GM12878 (cell line): ENCODE results near the gene NDRG4. TPM values are rescaled to one million over a fixed set of nuclear protein-coding genes. Genes with fewer than 3 reads are reported as not detected.

Experiments used
- ATAC-seq: fragments of 200-7000 bp; cut with Tn5 transposase; 3 replicates; pipeline ENCODE4 v1.9.1; 2020; ENCODE audit warnings: mild to moderate bottlenecking, moderate library complexity
- BruUV-seq: library from RNA; stranded (reverse); fragments of 400-500 nt; replicated peaks from 2 replicates; lab custom pipeline; 2021; lab: Mats Ljungman, UMichigan
- CTCF ChIA-PET: fragments of 300-600 bp; sonication (Branson Sonifier 250); formaldehyde crosslinking; extraction: SDS; loops from one replicate; lab custom pipeline; 2021; ENCODE audit warnings: inconsistent platforms; lab: Yijun Ruan, JAX
- POLR2A ChIA-PET: fragments of 350-600 bp; formaldehyde crosslinking; extraction: SDS; loops from one replicate; lab custom pipeline; 2021; ENCODE audit warnings: inconsistent platforms; lab: Charles Lee
- RAD21 ChIA-PET: fragments of 300-600 bp; sonication (Branson Sonifier 250); formaldehyde crosslinking; loops from one replicate; lab custom pipeline; 2023; ENCODE audit warnings: antibody characterized with exemption; ENCODE audit not compliant: unreplicated experiment; lab: Charles Lee
- SMC1A ChIA-PET: fragments of 300-600 bp; sonication (Branson Sonifier 250); formaldehyde crosslinking; loops from one replicate; lab custom pipeline; 2023; ENCODE audit not compliant: unreplicated experiment, uncharacterized antibody; lab: Charles Lee
- DNase-seq: peaks from one replicate; pipeline ENCODE4 v3.0.0-alpha.2; 2011; ENCODE audit warnings: low read depth, low spot score
- FAIRE-seq: peaks from 3 replicates; lab custom pipeline; 2011; peaks lifted over from hg19 to GRCh38; lab: Jason Lieb, UNC
- H2AFZ ChIP-seq: 2 replicates; pipeline ENCODE4 v1.6.0; 2011; ENCODE audit warnings: low read depth, low read length, control low read depth; ENCODE audit not compliant: control insufficient read depth
- H3K27ac ChIP-seq: 2 replicates; pipeline ENCODE4 v1.5.1; 2011; ENCODE audit warnings: control low read depth; ENCODE audit not compliant: control insufficient read depth, insufficient read depth
- H3K27me3 ChIP-seq, 2 experiments: replicated peaks in 1 of 2; 2 replicates each; pipeline versions ENCODE4 v1.6.0 to v1.6.1; 2011; ENCODE audit warnings: low read length in 1 of 2; ENCODE audit not compliant: control insufficient read depth in 2 of 2, insufficient read depth in 2 of 2
- H3K36me3 ChIP-seq, 2 experiments: 2 replicates each; pipeline ENCODE4 v1.5.1; 2011; ENCODE audit warnings: low read length in 1 of 2; ENCODE audit not compliant: control insufficient read depth in 2 of 2, insufficient read depth in 2 of 2
- H3K4me1 ChIP-seq: 2 replicates; pipeline ENCODE4 v1.6.1; 2011; ENCODE audit warnings: mild to moderate bottlenecking, low read length, moderate library complexity, mixed read lengths; ENCODE audit not compliant: control insufficient read depth, insufficient read depth
- H3K4me2 ChIP-seq: 2 replicates; pipeline ENCODE4 v1.6.0; 2011; ENCODE audit warnings: control low read depth; ENCODE audit not compliant: control insufficient read depth, insufficient read depth
- H3K4me3 ChIP-seq: fragments of 200-600 bp; sonication (generic); 2 replicates; pipeline ENCODE4 v1.5.1; 2016
- H3K79me2 ChIP-seq: 2 replicates; pipeline ENCODE4 v1.6.0; 2011; ENCODE audit warnings: low read length; ENCODE audit not compliant: control insufficient read depth, insufficient read depth
- H3K9ac ChIP-seq: 2 replicates; pipeline ENCODE4 v1.8.0; 2011; ENCODE audit warnings: low read length, control low read depth, mixed read lengths; ENCODE audit not compliant: control insufficient read depth, insufficient read depth
- H3K9me3 ChIP-seq: replicated peaks from 3 replicates; pipeline ENCODE4 v1.5.1; 2011; ENCODE audit warnings: mild to moderate bottlenecking, low read length; ENCODE audit not compliant: control insufficient read depth, insufficient read depth
- H4K20me1 ChIP-seq: 2 replicates; pipeline ENCODE4 v1.6.0; 2011; ENCODE audit not compliant: control insufficient read depth, insufficient read depth
- BACH1 ChIP-seq: fragments of 450-650 bp; IDR thresholded peaks from 2 replicates; pipeline ENCODE4 v1.6.1; 2017; ENCODE audit warnings: mild to moderate bottlenecking, borderline replicate concordance
- CHD1 ChIP-seq: IDR thresholded peaks from 2 replicates; pipeline ENCODE4 v1.6.1; 2012; ENCODE audit warnings: low read depth, low read length, improper control_type of control experiment
- DPF2 ChIP-seq: fragments of 450-650 bp; IDR thresholded peaks from 2 replicates; pipeline ENCODE4 v1.6.1; 2017; ENCODE audit warnings: mild to moderate bottlenecking
- EP300 ChIP-seq, 2 experiments: fragments of 150-350 bp in 1 of 2; IDR thresholded peaks; 2 replicates each; pipeline ENCODE4 v1.6.1; 2011 to 2012; ENCODE audit warnings: low read depth in 2 of 2, low read length in 2 of 2, borderline replicate concordance in 1 of 2, improper control_type of control experiment in 1 of 2, inconsistent platforms in 1 of 2; ENCODE audit not compliant: control insufficient read depth in 1 of 2
- ETV6 ChIP-seq, 2 experiments: fragments of 450-650 bp in 1 of 2; IDR thresholded peaks in 1 of 2; conservative IDR thresholded peaks in 1 of 2; 2 replicates each; pipeline ENCODE4 v1.6.1; 2014; ENCODE audit warnings: antibody characterized with exemption in 1 of 2, borderline replicate concordance in 1 of 2, low read depth in 1 of 2, mild to moderate bottlenecking in 1 of 2, moderate library complexity in 1 of 2
- FOXK2 ChIP-seq: fragments of 450-650 bp; IDR thresholded peaks from 2 replicates; pipeline ENCODE4 v1.6.1; 2017; ENCODE audit warnings: mild to moderate bottlenecking, moderate library complexity
- IRF3 ChIP-seq: fragments of 450-650 bp; IDR thresholded peaks from 2 replicates; pipeline ENCODE4 v1.6.1; 2014; ENCODE audit warnings: mild to moderate bottlenecking
- LARP7 ChIP-seq: fragments of 450-650 bp; IDR thresholded peaks from 2 replicates; pipeline ENCODE4 v1.6.1; 2017; ENCODE audit warnings: mild to moderate bottlenecking
- NFIC ChIP-seq: IDR thresholded peaks from 2 replicates; pipeline ENCODE4 v1.6.1; 2012; ENCODE audit warnings: low read depth, mild to moderate bottlenecking, inconsistent platforms, low read length, moderate library complexity
- NKRF ChIP-seq: fragments of 450-650 bp; conservative IDR thresholded peaks from 2 replicates; pipeline ENCODE4 v1.6.1; 2017; ENCODE audit warnings: mild to moderate bottlenecking, moderate library complexity
- NR2F1 ChIP-seq: fragments of 450-650 bp; conservative IDR thresholded peaks from 2 replicates; pipeline ENCODE4 v1.6.1; 2017; ENCODE audit warnings: mild to moderate bottlenecking
- PBX3 ChIP-seq: IDR thresholded peaks from 2 replicates; pipeline ENCODE4 v1.6.1; 2011; ENCODE audit warnings: mild to moderate bottlenecking, low read depth, low read length, moderate library complexity; ENCODE audit not compliant: insufficient replicate concordance
- POLR2AphosphoS2 ChIP-seq: IDR thresholded peaks from 2 replicates; pipeline ENCODE4 v1.6.1; 2011; ENCODE audit warnings: low read depth, mild to moderate bottlenecking, low read length, improper control_type of control experiment, moderate library complexity
- RCOR1 ChIP-seq: conservative IDR thresholded peaks from 2 replicates; pipeline ENCODE4 v1.6.1; 2012; ENCODE audit warnings: low read depth, low read length, improper control_type of control experiment
- RELB ChIP-seq: fragments of 450-650 bp; IDR thresholded peaks from 2 replicates; pipeline ENCODE4 v1.6.1; 2017; ENCODE audit warnings: low read depth, mild to moderate bottlenecking, moderate library complexity
- SREBF1 ChIP-seq: IDR thresholded peaks from 2 replicates; pipeline ENCODE4 v1.6.1; 2012; ENCODE audit warnings: mild to moderate bottlenecking, low read length
- STAT1 ChIP-seq: fragments of 450-650 bp; conservative IDR thresholded peaks from 2 replicates; pipeline ENCODE4 v1.6.1; 2014; ENCODE audit warnings: antibody characterized with exemption, mild to moderate bottlenecking
- TCF7 ChIP-seq: IDR thresholded peaks from 2 replicates; pipeline ENCODE4 v1.6.1; 2014; ENCODE audit warnings: antibody characterized with exemption, borderline replicate concordance
- ZNF24 ChIP-seq: fragments of 450-650 bp; IDR thresholded peaks from 2 replicates; pipeline ENCODE4 v1.6.1; 2017; ENCODE audit warnings: antibody characterized with exemption, mild to moderate bottlenecking
- ZNF384 ChIP-seq: IDR thresholded peaks from 2 replicates; pipeline ENCODE4 v1.6.1; 2012; ENCODE audit warnings: low read depth, mild to moderate bottlenecking, low read length, improper control_type of control experiment, borderline replicate concordance
- WGBS: methylation state at CpG from one replicate; pipeline ENCODE4 v1.1.6; 2016; ENCODE audit warnings: low lambda C conversion rate; ENCODE audit not compliant: insufficient replicate concordance, insufficient coverage; ENCODE audit errors: missing lambda C conversion rate; 5-methylcytosine and 5-hydroxymethylcytosine counted together
- in situ Hi-C: fragments of 300-500 bp; cut with MboI; formaldehyde crosslinking; loops from 9 replicates; pipeline ENCODE4 v1.14.3; 2018; ENCODE audit warnings: mixed read lengths
- intact Hi-C: fragments of 100-400 bp; cut with micrococcal nuclease; formaldehyde crosslinking; loops from one replicate; pipeline ENCODE4 v1.14.2; 2022; ENCODE audit not compliant: unreplicated experiment
- polyA plus RNA-seq, 11 experiments: library from polyadenylated mRNA; depleted of rRNA in 4 of 11; unstranded in 6 of 11; stranded (reverse) in 5 of 11; fragments of >200 nt; fragmentation: Nextera tagmentation in 4 of 11; fragmentation: Illumina TruSeq in 1 of 11; extraction: Ambion mirVana in 4 of 11; extraction: Trizol in 1 of 11; gene quantifications; 1 replicate in 1 of 11; 2 replicates in 10 of 11; pipeline versions ENCODE4 v1.2.1 to v1.2.3, GENCODE V29; 2011 to 2016; ENCODE audit warnings: inconsistent platforms in 2 of 11, missing spikeins in 2 of 11, low read depth in 1 of 11
- total RNA-seq, 4 experiments: library from RNA; depleted of rRNA in 3 of 4; stranded (reverse); fragments of >200 nt in 3 of 4; fragmentation: Illumina TruSeq in 1 of 4; extraction: Trizol in 1 of 4; gene quantifications; 2 replicates each; pipeline versions ENCODE4 v1.2.1 to v1.2.3, GENCODE V29; 2013 to 2021

NDRG4 gene
- total and polyA plus RNA-seq, 10 of the 15 experiments (the other 5 are each of a cell fraction or from before 2014, with no cell fraction given) = 0.33 to 3.8 (median 2.5) TPM

GRCh38 chr16:58488531-58488930 lies 11.4 kb upstream of the NDRG4 start:
- POLR2A ChIA-PET = no interaction called here
- Histone ChIP-seq H3K9me3 (no peaks in the 10 kb centered on the region), H3K79me2 (no peaks in the 10 kb centered on the region), H3K4me1 (no peaks in the 10 kb centered on the region), H3K27ac (no peak overlapping the region), H3K4me2 (no peak overlapping the region), H3K9ac (no peak overlapping the region), H2AFZ (no peak overlapping the region), H3K27me3 (no peaks in the 10 kb centered on the region; a peak in 1 of 4 replicates), H3K36me3 (no peaks in the 10 kb centered on the region), H3K4me3 (no peak overlapping the region), H4K20me1 (no peaks in the 10 kb centered on the region)
- BruUV-seq = no TSS peak
- no peak for TF ChIP-seq NFIC
- TF ChIP-seq ETV6 (conservative IDR thresholded peaks at IDR 0.05 in 1 of 2, IDR thresholded peaks at IDR 0.05 in 1 of 2; ENCODE audit: borderline replicate concordance in 1 of 2, low read depth in 1 of 2) = no peak
- no peak for TF ChIP-seq EP300 (IDR thresholded peaks at IDR 0.05; ENCODE audit: borderline replicate concordance in 1 of 2, control insufficient read depth in 1 of 2, low read depth in 2 of 2, low read length in 2 of 2)
- no peak for TF ChIP-seq POLR2AphosphoS2
- no peak for TF ChIP-seq CHD1
- no peak for TF ChIP-seq NKRF
- no peak for TF ChIP-seq LARP7
- no peak for TF ChIP-seq RCOR1
- TF ChIP-seq FOXK2 = no peak
- no peak for TF ChIP-seq BACH1
- no peak for TF ChIP-seq TCF7
- no peak for TF ChIP-seq ZNF384
- TF ChIP-seq PBX3 = no peak
- no peak for TF ChIP-seq RELB
- TF ChIP-seq IRF3 = no peak
- TF ChIP-seq STAT1 = no peak
- TF ChIP-seq SREBF1 = no peak
- TF ChIP-seq NR2F1 = no peak
- TF ChIP-seq DPF2 = no peak
- TF ChIP-seq ZNF24 = no peak
- ATAC-seq = no peak
- WGBS = 3% methylated on average over 3 of the region's 3 CpGs
- intact Hi-C loops (loop anchor here (5.0 kb wide), 2 partner anchors 466 to 591 kb away; no protein-coding TSS in a partner anchor), in situ Hi-C loops (no loop called here)
- no peak for DNase-seq
- CTCF ChIA-PET = interaction anchor here (0.6 to 12.5 kb wide), 12 partner anchors 10 to 466 kb away, joined by 3 to 209 read pairs (median 4); no protein-coding TSS in a partner anchor
- FAIRE-seq = no peak
- SMC1A ChIA-PET = interaction anchor here (0.7 to 6.1 kb wide), 6 partner anchors 143 to 1979 kb away, joined by 3 to 84 read pairs (median 4); no protein-coding TSS in a partner anchor
- RAD21 ChIA-PET = interaction anchor here (0.6 to 4.5 kb wide), 9 partner anchors 11 to 268 kb away, joined by 3 to 91 read pairs (median 4); partner anchors contain the start of gene NDRG4
